ENCODE results near the gene CD101. TPM values are rescaled to one million over a fixed set of nuclear protein-coding genes. Genes with fewer than 3 reads are reported as not detected.
A peak's percentile ranks its signal among the peaks of the same experiment; 100 is the strongest.

The CD101 gene
- total and polyA plus RNA-seq, 10 donors = 1.0 to 15.9 (median 6.8) TPM

GRCh38 chr1:116962987-116963639, 38.4 kb upstream of the CD101 start:
- H3K4me1 ChIP-seq = peaks cover 0 to 10% (median 0%) of the 10 kb centered on the region in 6 donors
- WGBS, 5 donors = 16 to 38% (median 31%) methylated on average over 4 of the region's 4 CpGs

GRCh38 chr1:116966791-116967190, 34.8 kb upstream of the CD101 start:
- H3K9me3 ChIP-seq = no peaks in the 10 kb centered on the region
- H3K36me3 ChIP-seq = peaks cover 0 to 5% (median 0%) of the 10 kb centered on the region in 6 donors
- DNase-seq = no peak
- no peak overlapping the region for H3K4me3 ChIP-seq
- TF ChIP-seq POLR2AphosphoS5 (IDR thresholded peaks at IDR 0.05) = no peak
- TF ChIP-seq CTCF (IDR thresholded peaks at IDR 0.05 in 8 of 11, conservative IDR thresholded peaks at IDR 0.05 in 3 of 11) = no peak
- no peak for TF ChIP-seq POLR2A (IDR thresholded peaks at IDR 0.05)
- WGBS, 5 donors = 88 to 95% (median 94%) methylated on average over 11 of the region's 11 CpGs
- no peak overlapping the region for H3K27ac ChIP-seq
- H3K27me3 ChIP-seq (replicated peaks in 1 of 7) = no peaks in the 10 kb centered on the region
- H3K4me1 ChIP-seq = peaks cover 0 to 10% (median 0%) of the 10 kb centered on the region in 6 donors
- intact Hi-C loops (cut with DNase I; ENCODE audit: low total_unique reads) = no loop called here

More at GRCh38 chr1:116962987-116963639, 38.4 kb upstream of the CD101 start:
- no peak overlapping the region for H3K27ac ChIP-seq
- no peak for DNase-seq
- no peaks in the 10 kb centered on the region for H3K9me3 ChIP-seq
- TF ChIP-seq CTCF (IDR thresholded peaks at IDR 0.05 in 8 of 11, conservative IDR thresholded peaks at IDR 0.05 in 3 of 11) = no peak
- no peak for TF ChIP-seq POLR2A (IDR thresholded peaks at IDR 0.05)
- no peak for TF ChIP-seq POLR2AphosphoS5 (IDR thresholded peaks at IDR 0.05)
- no peaks in the 10 kb centered on the region for H3K27me3 ChIP-seq (replicated peaks in 1 of 7)
- intact Hi-C loops (cut with DNase I; ENCODE audit: low total_unique reads) = no loop called here
- no peak overlapping the region for H3K4me3 ChIP-seq
- H3K36me3 ChIP-seq = peaks cover 0 to 9% (median 0%) of the 10 kb centered on the region in 6 donors

- Histone ChIP-seq H3K36me3 (peaks cover 0 to 5% (median 0%) of the 10 kb centered on the region in 6 donors), H3K27me3 (replicated peaks in 1 of 7) (no peaks in the 10 kb centered on the region), H3K4me1 (no peaks in the 10 kb centered on the region), H3K9me3 (no peaks in the 10 kb centered on the region), H3K27ac (no peak overlapping the region), H3K4me3 (no peak overlapping the region)
- intact Hi-C loops (cut with DNase I; ENCODE audit: low total_unique reads) = no loop called here
- DNase-seq = no peak
- TF ChIP-seq POLR2AphosphoS5 (IDR thresholded peaks at IDR 0.05) (no peak), CTCF (IDR thresholded peaks at IDR 0.05 in 8 of 11, conservative IDR thresholded peaks at IDR 0.05 in 3 of 11) (no peak), POLR2A (IDR thresholded peaks at IDR 0.05) (no peak)
- WGBS, 5 donors = 66 to 94% (median 92%) methylated on average over 3 of the region's 3 CpGs
Measured at GRCh38 chr1:116968724-116969123, 32.8 kb upstream of the CD101 start.

- Histone ChIP-seq H3K4me1 (no peaks in the 10 kb centered on the region), H3K9me3 (peaks cover 0 to 4% (median 0%) of the 10 kb centered on the region in 8 donors), H3K36me3 (peaks cover 0 to 5% (median 0%) of the 10 kb centered on the region in 6 donors), H3K4me3 (no peak overlapping the region), H3K27me3 (replicated peaks in 1 of 7) (no peaks in the 10 kb centered on the region), H3K27ac (peak overlapping the region in 1 of 8 donors; percentile 43)
- 57 to 81% (median 74%) methylated on average over 4 of the region's 4 CpGs for WGBS, 5 donors
- no peak for DNase-seq
- no peak for TF ChIP-seq POLR2A (IDR thresholded peaks at IDR 0.05)
- no peak for TF ChIP-seq POLR2AphosphoS5 (IDR thresholded peaks at IDR 0.05)
- no peak for TF ChIP-seq CTCF (IDR thresholded peaks at IDR 0.05 in 8 of 11, conservative IDR thresholded peaks at IDR 0.05 in 3 of 11)
- intact Hi-C loops (cut with DNase I; ENCODE audit: low total_unique reads) = no loop called here
Measured at GRCh38 chr1:116971258-116971860, 30.2 kb upstream of the CD101 start.

Data from spleen (tissue), 11 donors.